OCI-LY7 (cell line): Measurements from ENCODE around the gene ACTR3.

Source experiments
- EZH2phosphoT487 ChIP-seq: fragments of 200-600 bp; sonication (generic); IDR thresholded peaks from 2 replicates; pipeline ENCODE4 v1.6.1; 2018; ENCODE audit warnings: low read depth, borderline replicate concordance, mild to moderate bottlenecking, mixed run types, antibody characterized with exemption, low read length, moderate library complexity, mixed read lengths
- TF ChIP-seq, protein P1 (sequence below): fragments of 200-600 bp; sonication (generic); conservative IDR thresholded peaks from 2 replicates; pipeline ENCODE4 v1.5.1; 2014; ENCODE audit warnings: mild to moderate bottlenecking, antibody characterized with exemption, low read length, moderate library complexity, mixed read lengths

- TF ChIP-seq, protein P1, sequence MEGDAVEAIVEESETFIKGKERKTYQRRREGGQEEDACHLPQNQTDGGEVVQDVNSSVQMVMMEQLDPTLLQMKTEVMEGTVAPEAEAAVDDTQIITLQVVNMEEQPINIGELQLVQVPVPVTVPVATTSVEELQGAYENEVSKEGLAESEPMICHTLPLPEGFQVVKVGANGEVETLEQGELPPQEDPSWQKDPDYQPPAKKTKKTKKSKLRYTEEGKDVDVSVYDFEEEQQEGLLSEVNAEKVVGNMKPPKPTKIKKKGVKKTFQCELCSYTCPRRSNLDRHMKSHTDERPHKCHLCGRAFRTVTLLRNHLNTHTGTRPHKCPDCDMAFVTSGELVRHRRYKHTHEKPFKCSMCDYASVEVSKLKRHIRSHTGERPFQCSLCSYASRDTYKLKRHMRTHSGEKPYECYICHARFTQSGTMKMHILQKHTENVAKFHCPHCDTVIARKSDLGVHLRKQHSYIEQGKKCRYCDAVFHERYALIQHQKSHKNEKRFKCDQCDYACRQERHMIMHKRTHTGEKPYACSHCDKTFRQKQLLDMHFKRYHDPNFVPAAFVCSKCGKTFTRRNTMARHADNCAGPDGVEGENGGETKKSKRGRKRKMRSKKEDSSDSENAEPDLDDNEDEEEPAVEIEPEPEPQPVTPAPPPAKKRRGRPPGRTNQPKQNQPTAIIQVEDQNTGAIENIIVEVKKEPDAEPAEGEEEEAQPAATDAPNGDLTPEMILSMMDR, result no peak
- TF ChIP-seq EZH2phosphoT487, result no peak
Observed at GRCh38 chr2:113978524-113979190, 88.8 kb downstream of the ACTR3 start.
